DND-41 (cell line): ENCODE results near the gene ARHGAP32.

Source experiments
- CTCF ChIP-seq: IDR thresholded peaks from 2 replicates; pipeline ENCODE4 v1.5.1; 2012; ENCODE audit warnings: borderline replicate concordance, low read length, moderate library complexity, mild to moderate bottlenecking; ENCODE audit not compliant: poor library complexity, severe bottlenecking; ENCODE audit errors: extremely low read depth
- EZH2 ChIP-seq: IDR thresholded peaks from 3 replicates; pipeline ENCODE4 v1.6.1; 2012; ENCODE audit warnings: borderline replicate concordance, low read depth, mild to moderate bottlenecking, moderate library complexity, low read length, inconsistent platforms; ENCODE audit not compliant: severe bottlenecking

DNA sequence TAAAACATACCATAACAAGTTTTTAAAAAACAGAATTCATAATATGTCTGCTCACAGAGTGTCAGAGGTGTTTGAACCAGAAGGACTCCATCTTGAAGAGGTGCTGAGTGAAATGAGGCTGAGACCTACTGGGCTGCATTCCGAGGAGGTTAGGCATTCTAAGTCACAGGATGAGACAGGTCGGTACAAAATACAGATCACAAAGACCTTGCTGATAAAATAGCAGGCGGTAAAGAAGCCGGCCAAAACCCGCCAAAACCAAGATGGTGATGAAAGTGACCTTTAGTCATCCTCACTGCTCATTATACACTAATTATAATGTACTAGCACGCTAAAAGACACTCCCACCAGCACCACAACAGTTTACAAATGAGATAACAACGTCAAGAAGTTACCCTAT is 116.4 kb downstream of the ARHGAP32 start:
- TF ChIP-seq EZH2 (no peak), CTCF (no peak)
